ENCODE data around the gene BEAN1. TPM values are rescaled to one million over a fixed set of nuclear protein-coding genes. Genes with fewer than 3 reads are reported as not detected.

Gene BEAN1
- total and polyA plus RNA-seq, 2 donors (not counting 1 experiment from before 2014, with no cell fraction given), result 0.07 TPM; not detected in 1

DNA sequence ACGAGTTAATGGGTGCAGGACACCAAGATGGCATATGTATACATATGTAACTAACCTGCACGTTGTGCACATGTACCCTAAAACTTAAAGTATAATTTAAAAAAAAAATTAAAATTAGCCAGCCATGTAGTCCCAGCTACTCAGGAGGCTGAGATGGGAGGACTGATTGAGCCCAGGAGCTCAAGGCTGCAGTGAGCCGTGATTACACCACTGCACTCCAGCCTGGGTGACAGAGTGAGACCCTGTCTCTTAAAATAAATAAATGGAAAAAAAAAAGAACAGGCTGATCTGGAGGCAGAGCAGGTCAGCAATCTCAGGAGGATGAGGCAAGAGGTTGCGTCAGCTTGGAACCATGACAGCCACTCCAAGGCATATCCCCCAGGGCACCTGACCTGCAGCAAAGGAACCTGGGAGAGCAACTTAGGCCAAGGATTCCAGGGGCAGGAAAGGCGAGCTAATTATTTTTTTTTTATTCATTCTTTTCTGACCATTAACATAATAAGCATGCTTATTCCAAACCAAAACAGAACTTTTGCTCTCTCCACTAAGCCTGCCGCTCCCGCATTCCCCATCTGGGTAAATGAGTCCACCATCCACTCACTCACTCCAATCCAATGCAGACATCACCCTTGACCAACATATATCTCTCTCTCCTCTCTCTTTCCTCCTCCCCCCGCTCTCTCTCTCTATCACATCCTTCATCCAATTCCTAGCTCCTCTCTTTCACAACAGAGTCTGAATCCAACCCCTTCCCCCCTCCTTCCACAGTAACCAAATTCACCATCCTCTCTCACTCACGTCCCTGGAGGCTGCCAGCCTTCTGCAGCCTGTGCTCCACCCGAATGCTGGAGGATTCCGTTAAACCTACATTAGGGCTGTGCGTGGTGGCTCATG is 75.2 kb downstream of the BEAN1 start:
- H3K4me1 ChIP-seq (ENCODE audit: control insufficient read depth, extremely low read depth, insufficient read depth, low read length), result peaks cover 2% of the 10 kb centered on the region
- no peaks in the 10 kb centered on the region for H3K79me2 ChIP-seq (ENCODE audit: control insufficient read depth, insufficient read depth, low read length)
- no peak overlapping the region for H3K27ac ChIP-seq (ENCODE audit: insufficient read depth, low read length)
- peak overlapping the region; percentile 10 for H3K4me2 ChIP-seq (ENCODE audit: extremely low read depth, insufficient read depth, low read length)
- no peak overlapping the region for H3K4me3 ChIP-seq (replicated peaks in 1 of 4; ENCODE audit: control extremely low read depth in 1 of 4, insufficient read depth in 1 of 4, low read depth in 3 of 4, low read length in 4 of 4)
- no peak for TF ChIP-seq EZH2 (IDR thresholded peaks at IDR 0.05; ENCODE audit: low read length, missing control alignments)
- TF ChIP-seq, protein P1, sequence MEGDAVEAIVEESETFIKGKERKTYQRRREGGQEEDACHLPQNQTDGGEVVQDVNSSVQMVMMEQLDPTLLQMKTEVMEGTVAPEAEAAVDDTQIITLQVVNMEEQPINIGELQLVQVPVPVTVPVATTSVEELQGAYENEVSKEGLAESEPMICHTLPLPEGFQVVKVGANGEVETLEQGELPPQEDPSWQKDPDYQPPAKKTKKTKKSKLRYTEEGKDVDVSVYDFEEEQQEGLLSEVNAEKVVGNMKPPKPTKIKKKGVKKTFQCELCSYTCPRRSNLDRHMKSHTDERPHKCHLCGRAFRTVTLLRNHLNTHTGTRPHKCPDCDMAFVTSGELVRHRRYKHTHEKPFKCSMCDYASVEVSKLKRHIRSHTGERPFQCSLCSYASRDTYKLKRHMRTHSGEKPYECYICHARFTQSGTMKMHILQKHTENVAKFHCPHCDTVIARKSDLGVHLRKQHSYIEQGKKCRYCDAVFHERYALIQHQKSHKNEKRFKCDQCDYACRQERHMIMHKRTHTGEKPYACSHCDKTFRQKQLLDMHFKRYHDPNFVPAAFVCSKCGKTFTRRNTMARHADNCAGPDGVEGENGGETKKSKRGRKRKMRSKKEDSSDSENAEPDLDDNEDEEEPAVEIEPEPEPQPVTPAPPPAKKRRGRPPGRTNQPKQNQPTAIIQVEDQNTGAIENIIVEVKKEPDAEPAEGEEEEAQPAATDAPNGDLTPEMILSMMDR (conservative IDR thresholded peaks at IDR 0.05 in 1 of 2, IDR thresholded peaks at IDR 0.05 in 1 of 2; ENCODE audit: low read depth in 1 of 2, low read length in 2 of 2), result no peak
- H2AFZ ChIP-seq (ENCODE audit: low read length), result no peak overlapping the region
- no peaks in the 10 kb centered on the region for H3K9me3 ChIP-seq (ENCODE audit: control insufficient read depth, insufficient read depth, low read depth, low read length)
- no peaks in the 10 kb centered on the region for H3K36me3 ChIP-seq (ENCODE audit: control insufficient read depth, insufficient read depth, low read length)
- peak in 1 of 2 donors; percentile 67 for DNase-seq (ENCODE audit: low read depth in 2 of 2)
- H4K20me1 ChIP-seq (ENCODE audit: control insufficient read depth, extremely low read depth, insufficient read depth, low read length), result no peaks in the 10 kb centered on the region
- H3K9ac ChIP-seq (ENCODE audit: insufficient read depth, low read length), result no peak overlapping the region
- no peaks in the 10 kb centered on the region for H3K27me3 ChIP-seq (ENCODE audit: control insufficient read depth, insufficient read depth, low read length)

- H3K9ac ChIP-seq (ENCODE audit: insufficient read depth, low read length), result no peak overlapping the region
- no peak for DNase-seq (ENCODE audit: low read depth in 2 of 2)
- H3K4me2 ChIP-seq (ENCODE audit: extremely low read depth, insufficient read depth, low read length), result no peak overlapping the region
- H3K4me3 ChIP-seq (replicated peaks in 1 of 4; ENCODE audit: control extremely low read depth in 1 of 4, insufficient read depth in 1 of 4, low read depth in 3 of 4, low read length in 4 of 4), result no peak overlapping the region
- no peak for TF ChIP-seq EZH2 (IDR thresholded peaks at IDR 0.05; ENCODE audit: low read length, missing control alignments)
- TF ChIP-seq, protein P1 (conservative IDR thresholded peaks at IDR 0.05 in 1 of 2, IDR thresholded peaks at IDR 0.05 in 1 of 2; ENCODE audit: low read depth in 1 of 2, low read length in 2 of 2), result no peak
- H3K9me3 ChIP-seq (ENCODE audit: control insufficient read depth, insufficient read depth, low read depth, low read length), result no peaks in the 10 kb centered on the region
- no peak overlapping the region for H2AFZ ChIP-seq (ENCODE audit: low read length)
- no peak overlapping the region for H3K27ac ChIP-seq (ENCODE audit: insufficient read depth, low read length)
- H4K20me1 ChIP-seq (ENCODE audit: control insufficient read depth, extremely low read depth, insufficient read depth, low read length), result no peaks in the 10 kb centered on the region
- H3K27me3 ChIP-seq (ENCODE audit: control insufficient read depth, insufficient read depth, low read length), result no peaks in the 10 kb centered on the region
- no peaks in the 10 kb centered on the region for H3K79me2 ChIP-seq (ENCODE audit: control insufficient read depth, insufficient read depth, low read length)
- H3K36me3 ChIP-seq (ENCODE audit: control insufficient read depth, insufficient read depth, low read length), result no peaks in the 10 kb centered on the region
- peaks cover 2% of the 10 kb centered on the region for H3K4me1 ChIP-seq (ENCODE audit: control insufficient read depth, extremely low read depth, insufficient read depth, low read length)
Measured at GRCh38 chr16:66503030-66503429, 75.9 kb downstream of the BEAN1 start.

DNA sequence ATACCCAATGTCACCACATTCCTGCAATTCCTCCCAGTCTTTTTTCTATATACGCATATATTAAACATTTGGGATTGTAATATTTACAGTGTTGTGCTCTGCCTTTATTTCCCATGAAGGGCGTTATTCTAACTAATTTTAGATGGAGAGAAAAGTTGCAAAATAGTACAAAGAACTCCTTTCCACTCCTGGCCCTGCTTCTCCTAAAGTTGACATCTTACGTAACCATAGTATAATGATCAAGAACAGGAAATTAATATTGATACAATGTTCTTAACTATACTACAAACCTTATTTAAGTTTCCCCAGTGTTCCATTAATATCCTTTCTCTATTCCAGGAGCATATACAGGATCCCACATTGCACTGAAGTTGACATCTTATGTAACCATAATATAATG is 76.5 kb downstream of the BEAN1 start:
- Histone ChIP-seq H3K9me3 (ENCODE audit: control insufficient read depth, insufficient read depth, low read depth, low read length) (no peaks in the 10 kb centered on the region), H3K4me3 (replicated peaks in 1 of 4; ENCODE audit: control extremely low read depth in 1 of 4, insufficient read depth in 1 of 4, low read depth in 3 of 4, low read length in 4 of 4) (no peak overlapping the region), H3K79me2 (ENCODE audit: control insufficient read depth, insufficient read depth, low read length) (no peaks in the 10 kb centered on the region), H3K27me3 (ENCODE audit: control insufficient read depth, insufficient read depth, low read length) (no peaks in the 10 kb centered on the region), H3K9ac (ENCODE audit: insufficient read depth, low read length) (no peak overlapping the region), H2AFZ (ENCODE audit: low read length) (no peak overlapping the region), H3K36me3 (ENCODE audit: control insufficient read depth, insufficient read depth, low read length) (no peaks in the 10 kb centered on the region), H3K27ac (ENCODE audit: insufficient read depth, low read length) (no peak overlapping the region), H4K20me1 (ENCODE audit: control insufficient read depth, extremely low read depth, insufficient read depth, low read length) (no peaks in the 10 kb centered on the region), H3K4me2 (ENCODE audit: extremely low read depth, insufficient read depth, low read length) (no peak overlapping the region), H3K4me1 (ENCODE audit: control insufficient read depth, extremely low read depth, insufficient read depth, low read length) (peaks cover 5% of the 10 kb centered on the region)
- TF ChIP-seq, protein P1 (conservative IDR thresholded peaks at IDR 0.05 in 1 of 2, IDR thresholded peaks at IDR 0.05 in 1 of 2; ENCODE audit: low read depth in 1 of 2, low read length in 2 of 2), result no peak
- no peak for TF ChIP-seq EZH2 (IDR thresholded peaks at IDR 0.05; ENCODE audit: low read length, missing control alignments)
- DNase-seq (ENCODE audit: low read depth in 2 of 2), result no peak

Data from fibroblast of lung (primary cell).